Caco-2 (cell line): Measurements from ENCODE around the gene SIT1. TPM values are rescaled to one million over a fixed set of nuclear protein-coding genes. Genes with fewer than 3 reads are reported as not detected.
A peak's percentile ranks its signal among the peaks of the same experiment; 100 is the strongest.

Experiments used
- BruUV-seq: library from RNA; stranded (reverse); fragments of 400-500 nt; replicated peaks from 2 replicates; lab custom pipeline; 2021; lab: Mats Ljungman, UMichigan
- CTCF ChIA-PET: fragments of 300-600 bp; sonication (Branson Sonifier 250); formaldehyde crosslinking; loops from one replicate; lab custom pipeline; 2022; ENCODE audit warnings: antibody characterized with exemption; lab: Charles Lee
- POLR2A ChIA-PET: fragments of 300-600 bp; sonication (Branson Sonifier 250); formaldehyde crosslinking; loops from one replicate; lab custom pipeline; 2022; ENCODE audit warnings: antibody characterized with exemption; lab: Charles Lee
- DNase-seq, 2 experiments: peaks; one replicate each; pipeline versions ENCODE4 v3.0.0 to v3.0.0-alpha.2; 2020 to 2022
- H3K27me3 ChIP-seq: replicated peaks from 2 replicates; pipeline ENCODE4 v1.6.0; 2011; ENCODE audit warnings: low read length; ENCODE audit not compliant: control insufficient read depth, insufficient read depth
- H3K36me3 ChIP-seq: 2 replicates; pipeline ENCODE4 v1.5.1; 2011; ENCODE audit warnings: low read length; ENCODE audit not compliant: control insufficient read depth, insufficient read depth
- H3K4me1 ChIP-seq: fragments of 250-450 bp; sonication (Bioruptor Pico); 2 replicates; pipeline ENCODE4 v1.5.1; 2020; ENCODE audit warnings: mild to moderate bottlenecking
- H3K4me3 ChIP-seq: 2 replicates; pipeline ENCODE4 v1.5.1; 2011; ENCODE audit warnings: low read depth, mild to moderate bottlenecking, control low read depth, low read length
- H3K9me3 ChIP-seq: fragments of 250-450 bp; sonication (Bioruptor Pico); 2 replicates; pipeline ENCODE4 v1.5.1; 2020; ENCODE audit warnings: mild to moderate bottlenecking, moderate library complexity
- H3K27ac Mint-ChIP-seq: one replicate; pipeline ENCODE4 v1.8.0; 2022; ENCODE audit warnings: mixed read lengths; ENCODE audit not compliant: unreplicated experiment
- H3K27me3 Mint-ChIP-seq: one replicate; pipeline ENCODE4 v1.8.0; 2022; ENCODE audit warnings: mixed read lengths; ENCODE audit not compliant: insufficient read depth, unreplicated experiment
- H3K36me3 Mint-ChIP-seq: one replicate; pipeline ENCODE4 v1.8.0; 2022; ENCODE audit warnings: mild to moderate bottlenecking, mixed read lengths; ENCODE audit not compliant: insufficient read depth, unreplicated experiment
- H3K4me1 Mint-ChIP-seq: one replicate; pipeline ENCODE4 v1.8.0; 2022; ENCODE audit warnings: low read depth, mixed read lengths; ENCODE audit not compliant: unreplicated experiment
- H3K4me3 Mint-ChIP-seq: one replicate; pipeline ENCODE4 v1.8.0; 2022; ENCODE audit warnings: mild to moderate bottlenecking, moderate library complexity, mixed read lengths; ENCODE audit not compliant: unreplicated experiment
- H3K9me3 Mint-ChIP-seq: one replicate; pipeline ENCODE4 v1.8.0; 2022; ENCODE audit warnings: mixed read lengths; ENCODE audit not compliant: unreplicated experiment
- intact Hi-C: fragments of 100-400 bp; cut with micrococcal nuclease; formaldehyde crosslinking; loops from one replicate; pipeline ENCODE4 v1.10.0; 2022; ENCODE audit not compliant: unreplicated experiment
- total RNA-seq: library from RNA; stranded (reverse); gene quantifications from 2 replicates; pipeline ENCODE4 v1.2.3, GENCODE V29; 2022
- TF ChIP-seq, protein P1 (sequence below), 2 experiments: fragments of 200-600 bp in 1 of 2; IDR thresholded peaks; 1 replicate in 1 of 2; 2 replicates in 1 of 2; pipeline versions ENCODE4 v1.5.1 to v1.8.0; 2011 to 2022; ENCODE audit warnings: antibody characterized with exemption in 1 of 2, control low read depth in 1 of 2, inconsistent platforms in 1 of 2, low read depth in 1 of 2, low read length in 1 of 2, mild to moderate bottlenecking in 1 of 2, moderate library complexity in 1 of 2; ENCODE audit not compliant: insufficient read depth in 1 of 2, severe bottlenecking in 1 of 2, unreplicated experiment in 1 of 2

SIT1 gene
- total RNA-seq, 1 experiment from 2014 or later: not detected

DNA sequence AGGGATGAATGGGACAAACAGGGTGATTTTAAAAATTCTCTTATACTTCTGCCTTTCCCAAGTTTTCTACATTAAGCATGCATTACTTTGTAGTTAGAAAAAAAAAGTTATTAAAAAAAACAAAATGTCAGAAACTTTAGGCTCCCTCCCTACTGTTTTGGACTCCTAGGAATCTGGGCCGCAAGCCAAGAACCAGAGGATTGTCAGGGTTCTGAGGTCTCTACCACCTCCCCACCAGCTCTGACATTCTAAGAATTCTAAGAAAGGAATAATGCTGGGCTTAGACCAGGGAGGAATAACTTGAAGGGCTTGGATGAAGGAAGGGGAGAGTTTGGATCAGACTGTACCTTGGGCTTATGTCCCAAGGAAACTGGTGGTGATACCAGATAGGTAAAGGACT lies 15.3 kb upstream of the SIT1 start:
- Mint-ChIP-seq H3K36me3 (peaks cover 29% of the 10 kb centered on the region), H3K27me3 (no peaks in the 10 kb centered on the region), H3K9me3 (peaks cover 12% of the 10 kb centered on the region), H3K4me3 (no peak overlapping the region), H3K27ac (no peak overlapping the region), H3K4me1 (peaks cover 29% of the 10 kb centered on the region)
- Histone ChIP-seq H3K9me3 (no peaks in the 10 kb centered on the region), H3K27me3 (no peaks in the 10 kb centered on the region), H3K4me3 (no peak overlapping the region), H3K4me1 (peaks cover 34% of the 10 kb centered on the region), H3K36me3 (no peaks in the 10 kb centered on the region)
- DNase-seq: no peak
- TF ChIP-seq, protein P1, sequence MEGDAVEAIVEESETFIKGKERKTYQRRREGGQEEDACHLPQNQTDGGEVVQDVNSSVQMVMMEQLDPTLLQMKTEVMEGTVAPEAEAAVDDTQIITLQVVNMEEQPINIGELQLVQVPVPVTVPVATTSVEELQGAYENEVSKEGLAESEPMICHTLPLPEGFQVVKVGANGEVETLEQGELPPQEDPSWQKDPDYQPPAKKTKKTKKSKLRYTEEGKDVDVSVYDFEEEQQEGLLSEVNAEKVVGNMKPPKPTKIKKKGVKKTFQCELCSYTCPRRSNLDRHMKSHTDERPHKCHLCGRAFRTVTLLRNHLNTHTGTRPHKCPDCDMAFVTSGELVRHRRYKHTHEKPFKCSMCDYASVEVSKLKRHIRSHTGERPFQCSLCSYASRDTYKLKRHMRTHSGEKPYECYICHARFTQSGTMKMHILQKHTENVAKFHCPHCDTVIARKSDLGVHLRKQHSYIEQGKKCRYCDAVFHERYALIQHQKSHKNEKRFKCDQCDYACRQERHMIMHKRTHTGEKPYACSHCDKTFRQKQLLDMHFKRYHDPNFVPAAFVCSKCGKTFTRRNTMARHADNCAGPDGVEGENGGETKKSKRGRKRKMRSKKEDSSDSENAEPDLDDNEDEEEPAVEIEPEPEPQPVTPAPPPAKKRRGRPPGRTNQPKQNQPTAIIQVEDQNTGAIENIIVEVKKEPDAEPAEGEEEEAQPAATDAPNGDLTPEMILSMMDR (IDR thresholded peaks at IDR 0.05; ENCODE audit: insufficient read depth in 1 of 2, low read depth in 1 of 2, low read length in 1 of 2, severe bottlenecking in 1 of 2, unreplicated experiment in 1 of 2): no peak
- POLR2A ChIA-PET: interaction anchor here (1.1 to 2.0 kb wide), 3 partner anchors 25 to 62 kb away, joined by 3 to 5 read pairs (median 5); no protein-coding TSS in a partner anchor
- BruUV-seq: no TSS peak
- CTCF ChIA-PET: interaction anchor here (2.1 to 3.7 kb wide), 2 partner anchors 30 to 66 kb away, joined by 6 to 35 read pairs; partner anchors contain the start of genes CREB3 and TLN1
- intact Hi-C loops: no loop called here

DNA sequence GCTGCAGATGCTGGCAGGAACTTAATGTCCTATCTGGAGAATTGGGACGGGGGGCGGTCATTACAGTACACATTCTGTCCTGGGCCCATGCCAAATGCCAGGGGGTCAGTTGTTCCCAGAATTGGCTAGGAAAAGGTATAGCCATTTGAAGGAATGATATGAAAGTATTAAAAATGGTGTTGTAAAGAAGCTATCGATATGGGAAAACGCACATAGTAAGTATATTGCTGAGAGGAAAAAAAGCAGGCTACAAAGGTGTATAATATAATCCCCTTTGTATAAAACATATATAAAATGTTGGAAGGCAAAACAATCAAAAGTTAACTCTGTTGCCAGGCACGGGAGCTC lies 14.7 kb upstream of the SIT1 start:
- no peak for DNase-seq
- intact Hi-C loops: no loop called here
- H3K27me3 ChIP-seq: no peaks in the 10 kb centered on the region
- Mint-ChIP-seq H3K27me3 (no peaks in the 10 kb centered on the region), H3K27ac (peak overlapping the region; percentile 89), H3K9me3 (peaks cover 12% of the 10 kb centered on the region), H3K4me1 (peaks cover 29% of the 10 kb centered on the region), H3K4me3 (peak overlapping the region; percentile 83), H3K36me3 (peaks cover 35% of the 10 kb centered on the region)
- TF ChIP-seq, protein P1 (IDR thresholded peaks at IDR 0.05; ENCODE audit: insufficient read depth in 1 of 2, low read depth in 1 of 2, low read length in 1 of 2, severe bottlenecking in 1 of 2, unreplicated experiment in 1 of 2): no peak
- peak overlapping the region; percentile 73 for H3K4me3 ChIP-seq
- no peaks in the 10 kb centered on the region for H3K9me3 ChIP-seq
- POLR2A ChIA-PET: interaction anchor here (0.6 to 2.0 kb wide), 10 partner anchors 25 to 503 kb away, joined by 3 to 19 read pairs (median 4); partner anchors contain the start of genes CREB3 and TLN1
- no peaks in the 10 kb centered on the region for H3K36me3 ChIP-seq
- H3K4me1 ChIP-seq: peaks cover 34% of the 10 kb centered on the region
- CTCF ChIA-PET: interaction anchor here (0.6 to 3.7 kb wide), 6 partner anchors 19 to 125 kb away, joined by 3 to 35 read pairs (median 6); partner anchors contain the start of genes CREB3 and TLN1
- no TSS peak for BruUV-seq

DNA sequence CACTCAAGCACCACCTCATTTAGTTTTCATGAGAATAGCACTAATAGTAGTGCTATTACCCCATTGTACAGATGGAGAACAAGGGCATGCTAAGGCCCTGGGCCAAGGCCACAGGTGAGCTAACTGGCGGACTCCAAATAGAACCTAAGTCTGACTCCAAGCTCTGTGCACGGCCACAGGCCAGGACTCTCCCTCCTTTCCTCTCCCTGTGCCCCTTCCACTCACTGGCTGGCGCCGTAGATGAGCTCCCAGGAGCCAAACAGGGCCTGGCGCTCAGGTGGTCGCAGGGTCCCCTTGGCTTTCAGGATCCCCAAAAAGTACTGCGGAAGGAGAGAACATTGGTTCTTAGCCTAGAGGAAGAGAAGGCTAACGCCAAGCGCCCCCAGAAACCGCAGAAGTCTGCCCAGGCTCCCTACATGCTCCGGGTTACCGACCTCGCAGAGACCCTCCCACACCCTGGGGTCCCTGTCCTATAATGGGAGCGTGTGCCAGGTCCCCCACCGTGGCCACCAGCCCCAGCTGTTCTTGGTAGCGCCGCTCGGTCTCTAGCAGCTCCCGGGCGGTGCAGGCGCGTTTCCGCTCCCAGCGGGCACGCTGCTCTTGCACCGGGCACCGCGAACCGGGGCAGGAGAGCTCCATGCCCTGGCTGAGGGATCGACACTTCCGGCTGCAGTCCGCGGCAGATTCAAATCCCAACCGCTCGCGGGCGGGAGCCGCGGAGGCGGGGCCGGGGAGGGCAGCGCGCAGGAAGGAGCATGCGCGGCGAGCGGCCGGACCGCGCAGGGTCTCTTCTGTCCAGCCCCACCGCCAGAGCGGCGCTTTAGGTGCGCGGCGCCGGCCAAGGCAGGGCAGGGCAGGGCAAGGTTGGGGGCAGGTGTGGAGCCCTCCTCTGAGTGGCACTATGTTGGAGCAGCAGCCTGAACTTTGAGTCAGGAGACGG lies 14.1 kb upstream of the SIT1 start, which contains the start of gene ARHGEF39:
Gene ARHGEF39, minus strand, starts transcription at position 665 of the 940 bp plus-strand sequence. Its CDS starts 26 bp downstream, at position 639.
- CTCF ChIA-PET: interaction anchor here (0.6 to 3.7 kb wide), 9 partner anchors 19 to 125 kb away, joined by 3 to 35 read pairs (median 4); partner anchors contain the start of genes CREB3 and TLN1
- Mint-ChIP-seq H3K36me3 (peaks cover 40% of the 10 kb centered on the region), H3K27me3 (no peaks in the 10 kb centered on the region), H3K4me1 (peaks cover 29% of the 10 kb centered on the region), H3K9me3 (peaks cover 12% of the 10 kb centered on the region), H3K4me3 (peak within 1 kb of the TSS; percentile 83), H3K27ac (peak within 1 kb of the TSS; percentile 89)
- POLR2A ChIA-PET: interaction anchor here (0.5 to 2.0 kb wide), 14 partner anchors 10 to 503 kb away, joined by 3 to 19 read pairs (median 4); partner anchors contain the start of genes CREB3 and TLN1
- peak within 1 kb of the TSS; percentile 73 for H3K4me3 ChIP-seq
- TF ChIP-seq, protein P1 (IDR thresholded peaks at IDR 0.05; ENCODE audit: insufficient read depth in 1 of 2, low read depth in 1 of 2, low read length in 1 of 2, severe bottlenecking in 1 of 2, unreplicated experiment in 1 of 2): peak in 1 of 2 experiments; percentile 57
- peaks cover 27% of the 10 kb centered on the region for H3K4me1 ChIP-seq
- H3K36me3 ChIP-seq: no peaks in the 10 kb centered on the region
- TSS peak; percentile 39 for BruUV-seq
- H3K9me3 ChIP-seq: no peaks in the 10 kb centered on the region
- no peaks in the 10 kb centered on the region for H3K27me3 ChIP-seq
- intact Hi-C loops: no loop called here
- DNase-seq: peak; percentile 86 to 92
